Peyer's patch (tissue), 4 donors: ENCODE data around the gene CNTNAP4. TPM values are rescaled to one million over a fixed set of nuclear protein-coding genes. Genes with fewer than 3 reads are reported as not detected.

Experiments
- DNase-seq, 3 donors: peaks; one replicate each; pipeline ENCODE4 v3.0.0-alpha.2; 2017 to 2019
- H3K27ac ChIP-seq, 4 donors: fragments of 200-600 bp; sonication (generic); one replicate each; pipeline ENCODE4 v1.5.1; 2016 to 2019
- H3K27me3 ChIP-seq, 2 donors: fragments of 200-600 bp; sonication (generic); one replicate each; pipeline ENCODE4 v1.5.1; 2019
- H3K36me3 ChIP-seq, 3 donors: fragments of 200-600 bp; sonication (generic); one replicate each; pipeline ENCODE4 v1.5.1; 2016 to 2019
- H3K4me1 ChIP-seq, 4 donors: fragments of 200-600 bp; sonication (generic); one replicate each; pipeline ENCODE4 v1.5.1; 2016 to 2019
- H3K4me3 ChIP-seq, 4 donors: fragments of 200-600 bp; sonication (generic); 1 replicate in 3 of 4; 2 replicates in 1 of 4; pipeline ENCODE4 v1.5.1; 2016 to 2019; ENCODE audit warnings: mild to moderate bottlenecking in 1 of 4
- H3K9me3 ChIP-seq, 4 donors: fragments of 200-600 bp; sonication (generic); one replicate each; pipeline ENCODE4 v1.5.1; 2016 to 2019; ENCODE audit warnings: mild to moderate bottlenecking in 1 of 4
- POLR2A ChIP-seq, 2 donors: fragments of 450-650 bp; IDR thresholded peaks; one replicate each; pipeline ENCODE4 v1.5.1; 2017; ENCODE audit warnings: antibody characterized with exemption in 2 of 2, mild to moderate bottlenecking in 2 of 2, moderate library complexity in 2 of 2
- small RNA-seq, 2 donors: library from RNA; depleted of rRNA; stranded (forward); fragments of <200 nt; gene quantifications; one replicate each; pipeline ENCODE3, GENCODE V24; 2016
- total RNA-seq, 4 donors: library from RNA; depleted of rRNA; stranded (reverse); fragments of >200 nt; gene quantifications; one replicate each; pipeline ENCODE4 v1.1.0, GENCODE V29; 2016
- TF ChIP-seq, protein P1 (sequence below), 6 experiments: fragments of 450-650 bp in 4 of 6; fragments of 200-600 bp in 2 of 6; sonication (generic) in 1 of 6; IDR thresholded peaks; one replicate each; pipeline ENCODE4 v1.5.1; 2017 to 2019; ENCODE audit warnings: antibody characterized with exemption in 6 of 6, mild to moderate bottlenecking in 3 of 6, moderate library complexity in 1 of 6

The CNTNAP4 gene
- total RNA-seq, 4 donors from 2014 or later, result not detected

DNA sequence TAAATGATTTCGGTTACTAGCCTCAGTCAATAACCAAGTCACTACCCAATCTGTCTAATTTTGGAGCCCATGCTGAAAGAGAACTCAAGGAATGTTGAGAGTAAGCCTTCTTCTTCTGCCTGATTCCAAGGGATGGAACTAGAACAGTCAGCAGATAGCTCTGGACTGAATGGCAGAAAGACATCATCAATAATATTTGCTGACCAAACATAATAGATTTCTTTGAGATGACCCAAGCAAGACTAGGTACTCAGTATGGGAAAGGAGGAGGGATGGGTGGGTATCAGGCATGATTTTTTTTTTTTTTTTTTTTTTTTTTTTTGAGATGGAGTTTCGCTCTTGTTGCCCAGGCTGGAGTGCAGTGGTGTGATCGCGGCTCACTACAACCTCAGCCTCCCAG is 330.1 kb downstream of the CNTNAP4 start:
- Histone ChIP-seq H3K9me3 (no peaks in the 10 kb centered on the region), H3K27ac (no peak overlapping the region), H3K27me3 (no peaks in the 10 kb centered on the region), H3K36me3 (no peaks in the 10 kb centered on the region), H3K4me3 (no peak overlapping the region), H3K4me1 (no peaks in the 10 kb centered on the region)
- no peak for DNase-seq
- TF ChIP-seq, protein P1, sequence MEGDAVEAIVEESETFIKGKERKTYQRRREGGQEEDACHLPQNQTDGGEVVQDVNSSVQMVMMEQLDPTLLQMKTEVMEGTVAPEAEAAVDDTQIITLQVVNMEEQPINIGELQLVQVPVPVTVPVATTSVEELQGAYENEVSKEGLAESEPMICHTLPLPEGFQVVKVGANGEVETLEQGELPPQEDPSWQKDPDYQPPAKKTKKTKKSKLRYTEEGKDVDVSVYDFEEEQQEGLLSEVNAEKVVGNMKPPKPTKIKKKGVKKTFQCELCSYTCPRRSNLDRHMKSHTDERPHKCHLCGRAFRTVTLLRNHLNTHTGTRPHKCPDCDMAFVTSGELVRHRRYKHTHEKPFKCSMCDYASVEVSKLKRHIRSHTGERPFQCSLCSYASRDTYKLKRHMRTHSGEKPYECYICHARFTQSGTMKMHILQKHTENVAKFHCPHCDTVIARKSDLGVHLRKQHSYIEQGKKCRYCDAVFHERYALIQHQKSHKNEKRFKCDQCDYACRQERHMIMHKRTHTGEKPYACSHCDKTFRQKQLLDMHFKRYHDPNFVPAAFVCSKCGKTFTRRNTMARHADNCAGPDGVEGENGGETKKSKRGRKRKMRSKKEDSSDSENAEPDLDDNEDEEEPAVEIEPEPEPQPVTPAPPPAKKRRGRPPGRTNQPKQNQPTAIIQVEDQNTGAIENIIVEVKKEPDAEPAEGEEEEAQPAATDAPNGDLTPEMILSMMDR (IDR thresholded peaks at IDR 0.05), result no peak
- TF ChIP-seq POLR2A (IDR thresholded peaks at IDR 0.05), result no peak

Small RNA genes lying within 50 kb of the gene (small RNA-seq; reads per million reads assigned to genes)
- gene RF00133, result 0 reads per million in 2 donors
- gene RN7SKP233, result 0 reads per million in 2 donors
